ENCODE results near the gene ZNF385C.

The ZNF385C gene

DNA sequence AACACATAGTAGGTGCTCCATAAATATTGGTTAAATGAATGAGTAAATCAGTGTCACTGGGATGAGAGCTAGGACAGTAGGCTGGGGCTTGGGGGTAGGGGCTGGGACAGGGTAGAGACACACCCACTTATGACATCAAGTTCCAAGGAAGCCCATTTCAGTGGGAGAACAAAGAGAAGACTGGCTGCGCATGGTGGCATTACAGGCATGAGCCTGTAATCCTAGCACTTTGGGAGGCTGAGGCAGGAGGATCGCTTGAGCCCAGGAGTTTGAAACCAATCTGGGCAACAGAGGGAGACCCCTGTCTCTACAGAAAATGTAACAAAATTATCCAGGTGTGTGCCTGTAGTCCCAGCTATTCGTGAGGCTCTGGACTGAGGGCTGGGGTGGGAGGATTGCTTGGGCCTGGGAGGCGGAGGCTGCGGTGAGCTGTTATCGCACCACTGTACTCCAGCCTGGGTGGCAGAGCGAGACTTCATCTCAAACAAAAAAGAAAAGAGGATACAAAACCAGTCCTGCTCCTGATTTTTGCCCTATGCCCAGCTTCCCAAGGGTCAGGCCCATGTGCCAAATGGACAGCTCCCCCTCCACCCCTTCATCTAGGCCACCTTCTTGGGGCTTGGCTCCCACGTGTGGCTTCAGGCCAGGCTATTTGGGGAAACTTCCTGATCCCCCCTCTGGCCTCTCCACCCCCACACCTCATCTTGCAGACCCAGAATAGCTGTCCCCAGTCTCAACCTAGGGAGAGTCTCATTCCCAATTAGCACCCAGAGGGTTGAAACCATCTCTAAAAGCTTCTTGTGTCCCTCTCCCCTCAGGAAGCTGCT, 7.1 kb downstream of the ZNF385C start:
- in situ Hi-C loops (cut with MboI; ENCODE audit: low pct_unique_long_range_greater_than_20kb, low sequenced_read_pairs, unreplicated experiment) = no loop called here
- TF ChIP-seq, protein P1, sequence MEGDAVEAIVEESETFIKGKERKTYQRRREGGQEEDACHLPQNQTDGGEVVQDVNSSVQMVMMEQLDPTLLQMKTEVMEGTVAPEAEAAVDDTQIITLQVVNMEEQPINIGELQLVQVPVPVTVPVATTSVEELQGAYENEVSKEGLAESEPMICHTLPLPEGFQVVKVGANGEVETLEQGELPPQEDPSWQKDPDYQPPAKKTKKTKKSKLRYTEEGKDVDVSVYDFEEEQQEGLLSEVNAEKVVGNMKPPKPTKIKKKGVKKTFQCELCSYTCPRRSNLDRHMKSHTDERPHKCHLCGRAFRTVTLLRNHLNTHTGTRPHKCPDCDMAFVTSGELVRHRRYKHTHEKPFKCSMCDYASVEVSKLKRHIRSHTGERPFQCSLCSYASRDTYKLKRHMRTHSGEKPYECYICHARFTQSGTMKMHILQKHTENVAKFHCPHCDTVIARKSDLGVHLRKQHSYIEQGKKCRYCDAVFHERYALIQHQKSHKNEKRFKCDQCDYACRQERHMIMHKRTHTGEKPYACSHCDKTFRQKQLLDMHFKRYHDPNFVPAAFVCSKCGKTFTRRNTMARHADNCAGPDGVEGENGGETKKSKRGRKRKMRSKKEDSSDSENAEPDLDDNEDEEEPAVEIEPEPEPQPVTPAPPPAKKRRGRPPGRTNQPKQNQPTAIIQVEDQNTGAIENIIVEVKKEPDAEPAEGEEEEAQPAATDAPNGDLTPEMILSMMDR (IDR thresholded peaks at IDR 0.05; ENCODE audit: extremely low read depth, insufficient read depth, missing control alignments) = no peak
- no peak for DNase-seq (ENCODE audit: low spot score)

DNA sequence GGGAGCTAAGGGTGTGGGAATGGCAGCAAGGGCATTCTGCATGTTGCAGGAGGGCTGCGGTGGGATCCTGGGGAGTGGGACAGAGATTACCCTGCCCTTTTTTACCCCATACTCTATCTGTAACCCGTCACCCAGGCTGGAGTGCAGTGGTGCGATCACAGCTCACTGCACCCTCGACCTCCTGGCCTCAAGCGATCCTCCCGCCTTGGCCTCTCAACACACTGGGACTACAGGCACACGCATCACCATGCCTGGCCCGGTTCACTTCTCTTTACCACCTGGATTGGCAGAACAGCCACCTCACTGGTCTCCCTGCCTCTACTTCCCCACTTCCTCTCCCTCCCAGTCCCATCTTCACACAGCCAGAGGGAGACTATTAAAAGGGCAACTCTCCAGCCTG, 9.5 kb downstream of the ZNF385C start:
- in situ Hi-C loops (cut with MboI; ENCODE audit: low pct_unique_long_range_greater_than_20kb, low sequenced_read_pairs, unreplicated experiment) = no loop called here
- DNase-seq (ENCODE audit: low spot score) = no peak

GRCh38 chr17:42087736-42088705, 10.3 kb downstream of the ZNF385C start:
- in situ Hi-C loops (cut with MboI; ENCODE audit: low pct_unique_long_range_greater_than_20kb, low sequenced_read_pairs, unreplicated experiment) = no loop called here
- DNase-seq (ENCODE audit: low spot score) = no peak
- TF ChIP-seq, protein P1 (IDR thresholded peaks at IDR 0.05; ENCODE audit: extremely low read depth, insufficient read depth, missing control alignments) = no peak

More for the DNA sequence above, 9.5 kb downstream of the ZNF385C start:
- TF ChIP-seq, protein P1 (IDR thresholded peaks at IDR 0.05; ENCODE audit: extremely low read depth, insufficient read depth, missing control alignments) = no peak

DNA sequence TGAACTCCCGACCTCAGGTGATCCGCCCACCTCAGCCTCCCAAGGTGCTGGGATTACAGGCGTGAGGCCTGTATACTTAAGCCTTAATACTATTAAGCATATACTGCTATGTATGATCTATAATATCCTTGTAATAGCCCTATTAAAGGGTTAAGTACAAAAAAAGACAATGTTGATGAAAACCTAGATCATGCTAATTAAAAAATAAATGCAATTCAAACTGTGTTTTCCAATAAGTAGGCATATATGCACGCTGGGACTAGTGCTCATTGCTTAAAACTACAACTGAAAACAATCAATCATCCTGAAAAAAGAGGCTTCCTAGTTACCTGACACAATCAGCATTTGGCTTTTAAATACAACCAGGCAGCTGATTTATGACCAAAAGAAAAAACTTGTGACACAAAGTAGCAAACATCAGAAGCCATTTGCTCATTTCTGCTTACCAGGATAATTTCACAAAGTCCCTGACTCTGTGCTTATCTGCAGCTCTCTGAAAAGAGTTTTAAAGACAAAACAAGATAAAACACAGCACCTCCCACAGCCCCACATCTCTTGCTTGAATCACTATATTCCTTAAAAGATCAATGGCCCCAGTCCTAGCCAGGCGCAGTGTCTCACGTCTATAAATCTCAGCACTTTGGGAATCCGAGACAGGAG, 11.1 kb downstream of the ZNF385C start:
- DNase-seq (ENCODE audit: low spot score) = no peak
- in situ Hi-C loops (cut with MboI; ENCODE audit: low pct_unique_long_range_greater_than_20kb, low sequenced_read_pairs, unreplicated experiment) = no loop called here
- TF ChIP-seq, protein P1 (IDR thresholded peaks at IDR 0.05; ENCODE audit: extremely low read depth, insufficient read depth, missing control alignments) = no peak

DNA sequence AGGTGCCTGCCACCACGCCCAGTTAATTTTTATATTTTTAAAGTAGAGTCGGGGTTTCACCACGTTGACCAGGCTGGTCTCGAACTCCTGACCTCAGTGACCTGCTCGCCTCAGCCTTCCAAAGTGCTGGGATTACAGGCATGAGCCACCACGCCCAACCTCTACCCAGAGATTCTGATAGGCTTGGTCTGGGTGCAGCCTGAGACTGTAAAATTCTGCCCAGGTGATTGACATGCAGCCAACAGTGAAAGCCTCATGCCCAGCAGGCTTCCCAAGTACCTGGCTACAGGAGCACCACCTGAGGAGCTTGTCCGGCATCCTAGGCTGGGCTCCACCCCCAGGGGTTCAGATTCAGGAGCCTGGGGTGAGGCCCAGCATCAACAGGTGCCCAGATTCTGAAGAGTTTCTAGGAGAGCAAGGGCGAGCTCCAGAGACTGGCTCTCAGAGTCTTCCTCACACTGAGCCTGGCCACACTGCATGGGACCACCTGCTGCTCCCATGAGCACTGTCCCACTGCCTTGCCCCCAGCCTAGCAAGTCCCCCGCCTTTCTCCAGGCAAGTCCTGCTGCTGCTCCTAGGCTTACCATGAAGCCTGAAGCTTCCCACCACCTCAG, 16.6 kb downstream of the ZNF385C start:
- TF ChIP-seq, protein P1 (IDR thresholded peaks at IDR 0.05; ENCODE audit: extremely low read depth, insufficient read depth, missing control alignments) = no peak
- in situ Hi-C loops (cut with MboI; ENCODE audit: low pct_unique_long_range_greater_than_20kb, low sequenced_read_pairs, unreplicated experiment) = no loop called here
- DNase-seq (ENCODE audit: low spot score) = no peak

DNA sequence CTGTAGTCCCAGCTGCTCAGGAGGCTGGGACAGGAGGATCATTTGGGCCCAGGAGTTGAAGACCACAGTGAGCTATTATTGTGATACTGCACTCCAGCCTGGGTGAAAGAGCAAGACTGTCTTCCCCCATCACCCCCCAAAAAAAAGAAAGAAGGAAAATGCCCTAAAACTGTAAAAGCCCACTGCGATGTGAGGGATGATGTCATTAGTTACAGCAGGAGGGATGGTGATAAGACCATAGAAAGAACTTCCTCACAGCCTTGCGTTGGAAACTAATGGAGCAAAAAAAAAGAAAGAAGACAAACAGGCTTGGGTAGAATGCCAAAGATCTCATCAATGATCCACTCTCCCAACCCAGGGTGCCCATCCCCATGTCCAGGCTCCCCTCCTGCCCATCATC, 18.7 kb downstream of the ZNF385C start:
- in situ Hi-C loops (cut with MboI; ENCODE audit: low pct_unique_long_range_greater_than_20kb, low sequenced_read_pairs, unreplicated experiment) = no loop called here
- TF ChIP-seq, protein P1 (IDR thresholded peaks at IDR 0.05; ENCODE audit: extremely low read depth, insufficient read depth, missing control alignments) = no peak
- no peak for DNase-seq (ENCODE audit: low spot score)

Data from GM13977 (cell line).